Islet precursor cell (in vitro differentiated cells): ENCODE measurements around the gene RBFOX2.
"Not testable (repeated sequence)": the region's sequence is repeated elsewhere in the genome, so short reads cannot be mapped to it uniquely, and the experiment has no call there.

Experiments used
- DNase-seq: peaks from one replicate; pipeline ENCODE4 v3.0.0-alpha.2; 2018

The RBFOX2 gene

DNA sequence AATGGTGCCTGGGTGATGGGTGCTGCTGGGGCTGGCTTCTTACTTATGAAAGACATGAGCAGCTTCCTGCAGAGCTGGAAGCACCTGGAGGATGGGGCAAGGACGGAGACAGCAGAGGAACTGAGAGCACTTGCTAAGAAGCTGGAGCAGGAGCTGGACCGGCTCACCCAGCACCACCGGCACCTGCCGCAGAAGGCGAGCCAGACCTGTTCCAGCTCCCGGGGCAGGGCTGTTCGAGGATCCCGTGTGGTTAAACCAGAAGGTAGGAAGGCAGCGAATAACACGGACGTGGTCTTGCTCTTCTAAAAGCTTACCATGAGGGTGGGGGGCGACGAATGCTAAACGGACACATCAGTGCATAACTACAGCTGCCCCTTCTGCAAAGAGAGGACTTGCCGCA is 301.7 kb downstream of the RBFOX2 start:
- DNase-seq: no peak

GRCh38 chr22:35726398-35726797 is 302.2 kb downstream of the RBFOX2 start:
- no peak for DNase-seq

- DNase-seq: peak; percentile 75
These were observed 303.1 kb downstream of the RBFOX2 start for GRCh38 chr22:35725521-35725920.

DNA sequence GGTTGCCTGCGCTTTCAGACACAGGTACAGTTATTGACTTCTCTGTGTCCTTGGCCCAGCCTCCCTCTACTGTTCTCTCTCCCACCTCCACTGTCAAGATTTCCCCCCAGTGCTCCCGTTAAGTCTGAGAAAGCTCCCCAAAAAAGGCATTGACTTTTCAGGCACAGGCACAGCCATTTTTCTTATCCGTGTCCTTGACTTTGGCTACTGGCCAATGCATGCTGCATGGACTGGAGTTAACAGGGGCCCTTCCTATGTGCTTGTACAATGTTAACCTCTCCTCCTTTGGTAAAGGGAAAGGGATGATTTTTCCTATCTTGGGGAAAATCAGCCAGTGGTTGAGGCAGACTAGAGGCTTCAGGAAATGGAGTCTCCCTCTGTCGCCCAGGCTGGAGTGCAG is 306.7 kb downstream of the RBFOX2 start:
- DNase-seq: no peak

DNA sequence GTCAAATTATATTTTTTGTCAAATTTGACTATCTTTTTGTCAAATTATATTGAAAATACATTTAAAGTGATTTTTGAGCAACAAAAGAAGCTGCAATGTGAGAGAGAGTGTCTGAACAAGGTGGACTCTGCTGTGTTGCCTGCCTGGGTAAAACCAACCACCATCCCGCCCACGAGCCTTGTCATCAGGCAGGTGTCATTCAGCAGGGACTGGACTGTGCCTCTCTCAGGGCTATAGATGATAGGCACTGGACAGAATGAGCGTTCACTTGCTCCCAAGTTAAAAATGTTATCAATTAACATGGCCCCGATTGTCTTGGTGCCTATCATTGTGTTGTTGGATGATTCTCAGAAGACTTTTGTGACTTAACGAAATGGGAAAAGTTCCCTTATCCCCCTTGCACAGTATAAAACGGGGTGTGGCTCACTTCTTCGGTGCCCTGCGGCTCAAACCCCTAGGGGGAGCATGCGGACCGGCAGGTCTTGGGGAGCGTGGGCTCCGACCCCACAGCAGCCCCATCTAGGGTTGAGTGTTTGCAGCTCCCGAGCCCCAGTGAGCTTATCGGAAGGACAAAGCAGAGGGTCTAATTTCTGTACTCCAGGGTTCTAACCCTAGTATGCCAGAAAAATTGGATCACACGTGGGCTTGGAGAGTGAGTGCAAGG is 309.3 kb downstream of the RBFOX2 start:
- DNase-seq: no peak

- DNase-seq: no peak
These were observed 311.1 kb downstream of the RBFOX2 start, which contains the start of gene APOL5 for GRCh38 chr22:35717572-35717971. APOL5 (plus strand) TSS chr22:35717872; CDS start chr22:35717872, 0 bp downstream.

GRCh38 chr22:35712672-35713071 is 316.0 kb downstream of the RBFOX2 start:
- no peak for DNase-seq

DNA sequence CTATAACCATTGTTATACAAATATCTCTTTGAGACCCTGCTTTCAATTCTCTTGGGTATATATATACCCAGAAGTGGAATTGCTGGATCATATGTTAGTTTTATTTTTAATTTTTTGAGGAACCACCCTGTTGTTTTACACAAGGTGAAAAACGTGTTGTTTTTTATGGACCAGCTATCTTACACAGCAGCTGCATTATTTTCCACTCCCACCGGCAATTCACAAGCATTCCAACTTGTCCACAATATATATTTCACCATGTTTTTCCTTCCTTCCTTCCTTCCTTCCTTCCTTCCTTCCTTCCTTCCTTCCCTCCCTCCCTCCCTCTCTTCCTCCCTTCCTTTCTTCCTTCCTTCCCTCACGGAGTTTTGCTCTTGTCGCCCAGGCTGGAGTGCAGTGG is 317.3 kb downstream of the RBFOX2 start:
- DNase-seq: no peak

DNA sequence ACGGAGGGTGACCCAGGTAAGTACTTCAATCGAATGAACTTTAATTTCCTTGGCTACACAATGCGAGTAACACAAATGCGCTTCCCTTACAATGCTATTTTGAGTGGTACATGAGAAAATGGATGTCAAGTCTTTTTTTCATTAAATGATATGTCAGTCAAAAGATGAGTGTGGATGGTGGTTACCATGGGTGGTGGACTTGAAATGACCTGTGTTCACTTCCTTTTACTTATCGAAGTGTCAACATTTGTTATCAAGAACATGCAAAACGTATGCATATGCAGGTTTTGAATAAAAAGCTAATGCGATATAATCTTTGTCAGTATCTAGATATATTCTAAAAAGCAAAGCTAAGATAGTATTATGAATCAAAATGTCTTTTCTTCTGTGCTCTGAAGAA is 319.7 kb downstream of the RBFOX2 start:
- no peak for DNase-seq

- no peak for DNase-seq
These were observed 320.2 kb downstream of the RBFOX2 start for GRCh38 chr22:35708453-35708852.

DNA sequence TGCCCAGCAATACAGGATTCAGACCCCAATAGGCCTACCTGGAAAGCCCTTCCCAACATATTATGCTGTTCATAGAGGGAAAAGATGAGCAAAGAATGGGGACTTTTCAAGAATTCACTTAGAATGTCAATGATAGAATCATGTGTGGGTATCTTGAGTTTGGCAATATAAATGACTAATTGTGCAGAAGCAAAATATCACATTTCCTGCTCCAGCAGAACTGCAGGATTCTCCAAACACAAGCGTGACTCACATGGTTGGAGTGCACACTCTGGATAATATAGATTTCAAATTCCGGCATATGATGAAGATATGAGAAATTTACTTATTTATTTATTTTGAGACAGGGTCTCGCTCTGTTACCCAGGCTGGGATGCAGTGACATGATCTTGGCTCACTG is 323.5 kb downstream of the RBFOX2 start:
- no peak for DNase-seq

DNA sequence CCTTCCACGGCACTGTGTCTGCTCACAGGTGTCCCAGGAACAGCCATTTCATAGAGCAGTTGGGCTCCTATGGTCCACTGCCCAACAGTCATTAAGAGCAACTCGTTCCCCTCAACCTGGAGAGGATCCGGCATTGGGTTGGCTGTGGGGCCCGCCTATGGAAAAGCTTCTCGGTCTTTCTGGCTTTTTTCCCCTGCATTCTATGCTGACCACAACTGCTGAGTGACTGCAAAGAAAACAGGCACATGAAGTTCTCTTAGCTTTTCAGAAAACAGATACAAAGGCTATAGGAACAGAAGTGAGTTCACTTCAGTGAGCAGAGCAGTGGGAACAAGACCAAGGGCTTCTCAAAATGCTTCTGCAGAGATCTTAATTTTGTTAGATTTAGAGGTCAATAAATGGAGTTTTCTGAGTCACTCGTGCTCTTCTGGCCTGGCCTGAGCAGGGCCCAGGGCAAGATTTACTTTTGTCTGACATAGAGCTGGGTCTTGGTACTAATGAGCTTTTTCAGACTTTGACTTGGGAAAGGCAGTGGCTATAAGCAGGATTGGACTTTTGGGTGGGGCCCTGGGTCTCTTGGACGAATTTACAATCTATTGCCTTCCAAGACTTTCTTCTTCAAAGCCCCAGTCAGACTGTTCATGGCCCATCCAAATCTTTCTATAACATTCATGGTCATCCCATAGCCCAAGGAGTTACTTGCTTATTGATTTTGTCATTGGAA is 324.6 kb downstream of the RBFOX2 start:
- DNase-seq: no peak

- not testable (repeated sequence) for DNase-seq
These were observed 328.8 kb downstream of the RBFOX2 start for GRCh38 chr22:35699852-35700251.

- no peak for DNase-seq
These were observed 331.5 kb downstream of the RBFOX2 start for GRCh38 chr22:35697142-35697541.

DNA sequence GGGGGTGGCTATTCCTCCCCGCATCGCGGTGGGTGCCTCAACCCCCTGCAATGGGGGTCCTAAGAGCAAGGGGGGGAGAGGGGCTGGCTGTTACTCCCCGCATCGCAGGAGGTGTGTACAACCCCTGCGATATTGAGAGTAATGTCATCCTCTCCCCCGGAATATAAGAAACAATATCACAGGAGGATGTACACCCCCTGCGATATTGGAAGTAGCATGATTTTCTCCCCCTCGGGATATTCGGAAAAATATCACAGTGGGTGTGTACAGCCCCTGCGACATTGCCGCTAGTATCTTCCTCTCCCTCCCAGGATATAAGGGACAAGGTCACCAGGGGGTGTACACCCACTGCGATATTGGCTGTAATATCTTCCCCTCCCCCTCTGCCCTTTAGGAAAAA is 333.4 kb downstream of the RBFOX2 start:
- no peak for DNase-seq

- DNase-seq: no peak
These were observed 338.6 kb downstream of the RBFOX2 start for GRCh38 chr22:35690001-35690400.

DNA sequence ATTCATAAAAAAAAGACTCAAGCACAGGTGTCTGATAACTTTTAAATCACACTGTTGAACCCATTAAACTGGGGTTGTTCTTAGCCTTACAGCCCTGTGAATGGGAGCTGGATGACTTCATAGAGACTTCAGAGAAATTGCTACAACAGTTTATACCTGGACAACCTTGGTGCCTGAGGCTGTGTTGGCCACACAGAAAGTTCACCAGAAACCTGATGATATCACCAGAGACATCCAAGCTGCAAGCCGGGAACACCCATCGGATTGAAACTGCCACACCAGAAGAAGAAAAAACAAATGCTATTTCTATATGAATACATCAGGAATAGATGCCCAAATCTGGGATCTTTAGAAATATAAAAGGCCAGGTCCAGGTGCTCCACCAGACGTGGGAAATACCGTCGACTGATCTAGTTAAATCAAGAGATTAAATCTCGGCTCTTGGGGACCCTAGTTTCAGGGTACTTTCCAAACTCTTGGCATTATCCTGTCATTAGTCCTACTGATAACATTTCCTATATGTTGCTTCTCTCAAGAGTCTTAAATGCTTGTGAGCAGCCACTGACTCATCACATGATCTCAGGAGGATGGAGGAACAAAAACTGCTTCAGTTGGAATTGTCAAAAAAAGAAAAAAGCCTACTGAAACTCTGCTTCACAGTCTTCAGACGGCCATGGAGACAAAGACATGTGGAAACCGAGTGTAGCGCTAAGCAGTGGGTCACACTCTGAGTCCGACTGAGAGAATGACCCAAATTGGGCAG is 339.5 kb downstream of the RBFOX2 start:
- no peak for DNase-seq
